Endothelial cell (in vitro differentiated cells): Measurements from ENCODE around the gene RPS6KB2. TPM values are rescaled to one million over a fixed set of nuclear protein-coding genes. Genes with fewer than 3 reads are reported as not detected.

Experiments used
- DNase-seq: peaks from one replicate; pipeline ENCODE4 v3.0.0; 2021; ENCODE audit warnings: low spot score
- H3K27ac Mint-ChIP-seq: one replicate; pipeline ENCODE4 v1.8.0; 2021; ENCODE audit warnings: mixed read lengths, inconsistent platforms; ENCODE audit not compliant: unreplicated experiment
- H3K27me3 Mint-ChIP-seq: one replicate; pipeline ENCODE4 v1.8.0; 2021; ENCODE audit warnings: mild to moderate bottlenecking, moderate library complexity, mixed read lengths, inconsistent platforms; ENCODE audit not compliant: unreplicated experiment
- H3K36me3 Mint-ChIP-seq: one replicate; pipeline ENCODE4 v1.8.0; 2021; ENCODE audit warnings: mild to moderate bottlenecking, low read depth, mixed read lengths, inconsistent platforms; ENCODE audit not compliant: unreplicated experiment
- H3K4me1 Mint-ChIP-seq: one replicate; pipeline ENCODE4 v1.8.0; 2021; ENCODE audit warnings: mild to moderate bottlenecking, mixed read lengths, inconsistent platforms; ENCODE audit not compliant: unreplicated experiment
- H3K4me3 Mint-ChIP-seq: one replicate; pipeline ENCODE4 v1.8.0; 2021; ENCODE audit warnings: mild to moderate bottlenecking, mixed read lengths, inconsistent platforms; ENCODE audit not compliant: unreplicated experiment
- H3K9me3 Mint-ChIP-seq: one replicate; pipeline ENCODE4 v1.8.0; 2021; ENCODE audit warnings: mixed read lengths, inconsistent platforms; ENCODE audit not compliant: unreplicated experiment
- total RNA-seq: library from RNA; stranded (reverse); fragmentation: NEBNext Ultra II Directional; extraction: Animal tissue kit (Norgen Biotek cat#: 25700); gene quantifications from one replicate; pipeline ENCODE4 v1.2.1, GENCODE V29; 2021; ENCODE audit not compliant: unreplicated experiment
- TF ChIP-seq, protein P1 (sequence below): fragments of 200-600 bp; sonication (generic); IDR thresholded peaks from one replicate; pipeline ENCODE4 v1.5.0; 2021; ENCODE audit warnings: antibody characterized with exemption; ENCODE audit not compliant: unreplicated experiment

RPS6KB2 gene
- total RNA-seq, 1 donor from 2014 or later: 44.2 TPM

- H3K4me3 Mint-ChIP-seq: peak overlapping the region; percentile 74
- peaks cover 11% of the 10 kb centered on the region for H3K27me3 Mint-ChIP-seq
Observed at GRCh38 chr11:67397986-67398660, 30.2 kb upstream of the RPS6KB2 start.

DNA sequence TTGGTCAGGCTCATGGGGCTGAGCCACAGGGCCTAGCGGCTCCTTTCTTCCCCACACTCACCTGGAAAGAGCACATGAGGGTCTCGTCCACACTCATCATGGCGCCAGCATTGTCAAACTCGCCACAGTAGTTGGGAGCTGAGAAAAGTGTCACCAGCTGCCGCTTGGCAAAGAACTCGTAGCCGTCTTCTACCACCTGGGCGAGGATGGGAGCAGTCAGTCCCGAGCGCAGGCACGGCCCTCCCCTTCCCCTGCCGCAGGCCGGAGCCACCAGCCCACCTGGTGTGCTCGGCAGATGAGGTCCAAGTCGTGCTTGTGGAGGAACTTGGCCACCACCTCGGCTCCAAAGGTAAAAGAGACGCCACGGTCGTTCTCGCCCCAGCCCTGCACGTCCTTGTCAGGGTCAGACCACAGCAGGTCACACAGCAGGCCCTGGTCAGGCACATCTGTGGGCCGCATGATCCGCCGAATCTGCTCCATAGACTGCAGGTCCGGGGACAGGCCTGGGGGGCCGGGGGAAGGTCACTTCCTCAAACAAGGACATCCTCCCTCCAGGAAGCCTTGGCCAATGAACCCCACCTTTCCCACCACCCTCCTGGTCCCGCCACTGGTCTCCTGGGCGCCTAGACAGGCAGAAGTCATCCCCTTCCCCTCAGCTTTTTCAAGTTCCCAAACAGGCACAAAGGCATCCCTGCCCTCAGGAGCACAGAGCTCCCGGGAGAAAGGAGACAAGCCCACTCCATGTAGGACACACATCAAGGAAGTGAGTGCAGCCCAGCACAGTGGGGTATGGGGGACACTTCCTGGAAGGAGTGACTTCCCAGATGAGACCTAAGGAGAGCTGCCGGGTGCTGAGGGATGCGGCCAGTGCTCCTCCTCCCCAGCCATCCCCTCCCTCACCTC lies 29.4 kb upstream of the RPS6KB2 start:
- DNase-seq: no peak
- Mint-ChIP-seq H3K36me3 (peaks cover 9% of the 10 kb centered on the region), H3K9me3 (no peaks in the 10 kb centered on the region), H3K4me1 (peaks cover 34% of the 10 kb centered on the region), H3K27ac (no peak overlapping the region), H3K27me3 (peaks cover 10% of the 10 kb centered on the region), H3K4me3 (peak overlapping the region; percentile 69)
- TF ChIP-seq, protein P1, sequence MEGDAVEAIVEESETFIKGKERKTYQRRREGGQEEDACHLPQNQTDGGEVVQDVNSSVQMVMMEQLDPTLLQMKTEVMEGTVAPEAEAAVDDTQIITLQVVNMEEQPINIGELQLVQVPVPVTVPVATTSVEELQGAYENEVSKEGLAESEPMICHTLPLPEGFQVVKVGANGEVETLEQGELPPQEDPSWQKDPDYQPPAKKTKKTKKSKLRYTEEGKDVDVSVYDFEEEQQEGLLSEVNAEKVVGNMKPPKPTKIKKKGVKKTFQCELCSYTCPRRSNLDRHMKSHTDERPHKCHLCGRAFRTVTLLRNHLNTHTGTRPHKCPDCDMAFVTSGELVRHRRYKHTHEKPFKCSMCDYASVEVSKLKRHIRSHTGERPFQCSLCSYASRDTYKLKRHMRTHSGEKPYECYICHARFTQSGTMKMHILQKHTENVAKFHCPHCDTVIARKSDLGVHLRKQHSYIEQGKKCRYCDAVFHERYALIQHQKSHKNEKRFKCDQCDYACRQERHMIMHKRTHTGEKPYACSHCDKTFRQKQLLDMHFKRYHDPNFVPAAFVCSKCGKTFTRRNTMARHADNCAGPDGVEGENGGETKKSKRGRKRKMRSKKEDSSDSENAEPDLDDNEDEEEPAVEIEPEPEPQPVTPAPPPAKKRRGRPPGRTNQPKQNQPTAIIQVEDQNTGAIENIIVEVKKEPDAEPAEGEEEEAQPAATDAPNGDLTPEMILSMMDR: no peak

More at GRCh38 chr11:67397986-67398660, 30.2 kb upstream of the RPS6KB2 start:
- no peak for DNase-seq
- Mint-ChIP-seq H3K27ac (peak overlapping the region; percentile 70), H3K4me1 (peaks cover 29% of the 10 kb centered on the region), H3K36me3 (peaks cover 12% of the 10 kb centered on the region), H3K9me3 (no peaks in the 10 kb centered on the region)
- TF ChIP-seq, protein P1: no peak

- DNase-seq: no peak
- Mint-ChIP-seq H3K27me3 (peaks cover 10% of the 10 kb centered on the region), H3K36me3 (peaks cover 12% of the 10 kb centered on the region), H3K4me3 (peak overlapping the region; percentile 90), H3K27ac (peak overlapping the region; percentile 64), H3K9me3 (no peaks in the 10 kb centered on the region), H3K4me1 (peaks cover 41% of the 10 kb centered on the region)
- TF ChIP-seq, protein P1: no peak
Observed at GRCh38 chr11:67400251-67400941, 27.9 kb upstream of the RPS6KB2 start.

GRCh38 chr11:67400942-67401494 lies 27.3 kb upstream of the RPS6KB2 start:
- TF ChIP-seq, protein P1: no peak
- peaks cover 10% of the 10 kb centered on the region for H3K27me3 Mint-ChIP-seq
- H3K27ac Mint-ChIP-seq: no peak overlapping the region
- H3K9me3 Mint-ChIP-seq: no peaks in the 10 kb centered on the region
- no peak for DNase-seq
- peak overlapping the region; percentile 90 for H3K4me3 Mint-ChIP-seq
- peaks cover 12% of the 10 kb centered on the region for H3K36me3 Mint-ChIP-seq
- H3K4me1 Mint-ChIP-seq: peaks cover 41% of the 10 kb centered on the region
